GM08714 (cell line): ENCODE measurements around the gene VSIR.

Experiments
- H3K4me3 ChIP-seq: fragments of 200-500 bp; sonication (Bioruptor generic); 2 replicates; pipeline ENCODE4 v1.5.1; 2014; ENCODE audit warnings: mild to moderate bottlenecking, low read length, inconsistent platforms
- ZNF274 ChIP-seq: IDR thresholded peaks from 2 replicates; pipeline ENCODE4 v1.6.1; 2012; ENCODE audit warnings: mild to moderate bottlenecking, low read depth, low read length

VSIR gene

GRCh38 chr10:71710519-71710918 lies 62.8 kb downstream of the VSIR start:
- TF ChIP-seq ZNF274, result no peak
- no peak overlapping the region for H3K4me3 ChIP-seq

- H3K4me3 ChIP-seq, result no peak overlapping the region
- TF ChIP-seq ZNF274, result no peak
Measured at GRCh38 chr10:71708897-71709882, 64.1 kb downstream of the VSIR start.

- no peak overlapping the region for H3K4me3 ChIP-seq
- TF ChIP-seq ZNF274, result no peak
Measured at GRCh38 chr10:71708301-71708703, 65.0 kb downstream of the VSIR start.

- H3K4me3 ChIP-seq, result no peak overlapping the region
- TF ChIP-seq ZNF274, result no peak
Measured at GRCh38 chr10:71707240-71707789, 66.0 kb downstream of the VSIR start.

- TF ChIP-seq ZNF274, result no peak
- H3K4me3 ChIP-seq, result no peak overlapping the region
Measured at GRCh38 chr10:71706216-71707121, 66.9 kb downstream of the VSIR start.

GRCh38 chr10:71705582-71705981 lies 67.7 kb downstream of the VSIR start:
- no peak overlapping the region for H3K4me3 ChIP-seq
- no peak for TF ChIP-seq ZNF274

- H3K4me3 ChIP-seq, result no peak overlapping the region
- no peak for TF ChIP-seq ZNF274
Measured at GRCh38 chr10:71704816-71705215, 68.5 kb downstream of the VSIR start.

GRCh38 chr10:71703577-71703976 lies 69.7 kb downstream of the VSIR start:
- H3K4me3 ChIP-seq, result no peak overlapping the region
- no peak for TF ChIP-seq ZNF274

- TF ChIP-seq ZNF274, result no peak
- no peak overlapping the region for H3K4me3 ChIP-seq
Measured at GRCh38 chr10:71701496-71702132, 71.7 kb downstream of the VSIR start.

- no peak for TF ChIP-seq ZNF274
- no peak overlapping the region for H3K4me3 ChIP-seq
Measured at GRCh38 chr10:71700731-71701368, 72.5 kb downstream of the VSIR start.

- no peak for TF ChIP-seq ZNF274
- no peak overlapping the region for H3K4me3 ChIP-seq
Measured at GRCh38 chr10:71698737-71699136, 74.6 kb downstream of the VSIR start.

- TF ChIP-seq ZNF274, result no peak
- no peak overlapping the region for H3K4me3 ChIP-seq
Measured at GRCh38 chr10:71697938-71698709, 75.2 kb downstream of the VSIR start.
